Activated T-cell treated with anti-CD3 and anti-CD28 coated beads for 4 hours (primary cell): ENCODE results near the gene CXCL1.

Experiments
- DNase-seq: peaks from one replicate; pipeline ENCODE4 v3.0.0-alpha.2; 2020

CXCL1 gene

DNA sequence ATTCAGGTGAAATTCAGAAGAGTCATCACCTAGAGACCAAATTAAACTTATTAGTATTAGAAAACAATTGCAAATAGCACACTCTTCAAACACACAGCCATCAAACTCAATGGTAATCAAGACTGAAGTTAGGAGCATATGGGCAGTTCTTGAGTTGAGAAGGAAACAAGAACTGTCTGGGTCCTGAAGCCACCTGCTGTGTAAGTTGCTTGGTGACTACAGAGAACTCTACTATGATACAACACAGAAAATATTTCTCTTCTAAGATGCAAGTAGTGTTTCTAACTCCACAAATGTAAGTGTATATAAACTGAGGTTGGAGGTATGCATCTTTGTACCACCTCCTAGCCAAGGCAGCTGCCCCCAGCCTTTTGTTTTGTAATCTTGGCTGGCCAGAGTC is 16.4 kb upstream of the CXCL1 start:
- DNase-seq: no peak

DNA sequence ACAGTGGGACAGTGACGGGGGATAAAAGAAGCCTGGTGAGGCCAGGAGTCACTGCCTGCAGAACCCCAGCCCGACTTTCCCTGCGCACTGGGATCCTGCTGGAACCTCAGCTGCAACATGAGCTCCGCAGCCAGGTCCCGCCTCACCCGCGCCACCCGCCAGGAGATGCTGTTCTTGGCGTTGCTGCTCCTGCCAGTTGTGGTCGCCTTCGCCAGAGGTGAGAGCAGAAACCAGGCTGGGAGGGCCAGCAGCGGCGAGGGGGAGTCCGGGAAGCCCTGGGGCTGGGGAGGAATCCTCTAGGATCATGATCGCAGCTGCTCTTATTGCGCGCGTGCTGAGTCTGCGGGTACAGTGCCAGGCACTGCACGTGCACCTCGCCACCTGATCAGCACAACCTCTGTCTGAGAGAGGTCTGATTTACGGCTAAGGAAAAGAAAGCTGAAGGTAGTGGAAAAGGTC is 15.9 kb upstream of the CXCL1 start, which contains the start of gene PF4V1:
PF4V1 (plus strand) TSS at position 51 of the 459 bp plus-strand sequence; CDS start at position 118, 67 bp downstream.
- no peak for DNase-seq

DNA sequence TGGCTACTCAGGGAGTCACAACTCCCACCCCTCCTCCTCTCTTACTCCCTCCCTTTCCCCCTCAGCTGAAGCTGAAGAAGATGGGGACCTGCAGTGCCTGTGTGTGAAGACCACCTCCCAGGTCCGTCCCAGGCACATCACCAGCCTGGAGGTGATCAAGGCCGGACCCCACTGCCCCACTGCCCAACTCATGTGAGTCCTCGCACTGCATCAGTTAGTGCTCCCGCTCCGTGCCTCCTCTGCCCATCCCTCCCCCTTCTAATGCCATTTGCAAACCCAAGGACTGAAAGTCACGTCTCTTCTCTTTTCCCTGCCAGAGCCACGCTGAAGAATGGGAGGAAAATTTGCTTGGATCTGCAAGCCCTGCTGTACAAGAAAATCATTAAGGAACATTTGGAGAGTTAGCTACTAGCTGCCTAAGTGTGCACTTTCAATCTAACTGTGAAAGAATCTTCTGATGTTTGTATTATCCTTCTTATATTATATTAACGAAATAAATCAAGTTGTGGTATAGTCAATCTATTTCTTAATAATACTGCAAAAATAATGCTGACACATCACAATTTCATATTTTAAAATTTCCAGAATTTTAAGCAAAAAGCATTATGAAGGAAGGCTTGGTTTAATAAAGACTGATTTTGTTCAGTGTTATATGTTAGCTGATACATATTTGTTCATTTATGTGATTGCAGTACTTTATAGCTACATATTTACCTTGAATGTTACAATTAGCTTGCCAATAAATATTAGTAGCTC is 15.3 kb upstream of the CXCL1 start:
- no peak for DNase-seq

DNA sequence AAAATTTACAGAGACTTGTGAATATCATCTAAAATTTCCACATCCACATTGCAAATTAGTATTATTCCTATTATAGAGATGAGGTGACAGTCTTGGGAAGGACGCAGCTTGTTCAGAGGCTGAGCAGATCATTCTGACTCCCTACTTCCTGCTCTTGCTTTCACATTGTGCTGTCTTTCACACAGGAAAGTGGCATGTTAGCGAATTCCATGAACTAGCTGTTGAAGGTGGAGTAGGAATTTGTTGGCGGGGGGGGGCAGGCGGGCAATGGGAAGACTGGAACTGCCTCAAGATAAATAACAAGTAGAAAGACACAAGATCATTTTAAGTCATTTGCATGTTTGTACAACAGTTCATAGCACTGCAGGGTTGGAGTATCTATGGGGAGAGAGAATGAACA is 13.8 kb upstream of the CXCL1 start:
- no peak for DNase-seq

DNA sequence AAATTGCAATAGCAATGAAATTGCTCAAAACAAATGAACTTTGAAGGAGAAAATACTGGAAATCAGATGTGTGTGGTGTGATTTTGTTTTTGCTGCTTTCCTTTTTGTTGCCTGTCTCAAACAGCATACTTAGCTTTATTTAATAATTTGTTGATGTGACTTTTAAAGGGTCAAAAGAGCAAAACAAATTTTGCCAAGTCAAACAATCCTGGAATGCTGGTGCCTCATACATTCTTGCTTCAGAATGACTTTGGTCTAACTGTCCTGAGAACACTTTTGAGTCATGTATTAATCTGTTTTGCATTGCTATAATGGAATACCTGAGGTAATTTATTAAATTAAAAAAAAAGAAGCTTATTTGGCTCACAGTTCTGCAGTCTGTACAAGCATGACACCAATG is 12.7 kb upstream of the CXCL1 start:
- no peak for DNase-seq

DNA sequence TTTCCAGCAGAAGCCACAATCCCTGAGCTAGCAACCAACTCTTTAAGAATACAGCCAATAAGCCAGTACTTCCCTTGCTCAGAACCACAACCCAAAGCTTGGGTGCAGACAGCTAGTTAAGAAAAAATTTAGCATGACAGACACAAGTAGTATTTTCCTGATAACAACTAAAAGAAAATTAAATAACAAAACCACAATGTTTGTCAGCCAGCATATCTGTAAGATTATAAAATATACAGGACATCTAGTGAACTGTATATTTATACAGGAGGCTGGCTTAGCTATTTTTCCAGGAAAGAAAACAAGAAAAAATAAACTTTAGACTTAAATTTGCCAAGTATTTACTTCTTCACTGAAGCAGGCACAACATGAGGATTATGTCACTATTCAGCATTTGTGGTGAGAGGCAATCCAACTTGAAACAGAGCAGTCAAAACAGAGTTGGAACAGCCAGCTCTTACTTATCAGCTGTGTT is 9.5 kb upstream of the CXCL1 start:
- no peak for DNase-seq

DNA sequence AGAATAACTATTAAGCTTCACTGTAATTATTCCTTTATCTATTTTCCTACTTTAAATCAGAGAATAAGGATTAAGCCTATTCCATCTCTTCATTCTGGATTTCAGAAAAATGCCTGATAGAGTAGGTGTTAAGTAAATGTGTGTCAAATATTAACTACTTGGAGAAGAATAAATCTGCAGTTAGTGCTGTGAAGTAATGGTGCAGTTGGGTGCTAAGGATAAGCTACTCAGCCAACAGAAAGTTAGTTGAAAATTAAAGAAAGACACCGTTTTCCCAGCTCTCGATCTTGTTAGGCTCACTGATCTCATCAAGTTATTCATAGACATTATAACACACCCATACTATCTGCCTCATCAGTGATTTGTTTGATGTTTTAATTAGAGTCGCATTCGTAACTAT is 9.0 kb upstream of the CXCL1 start:
- no peak for DNase-seq

DNA sequence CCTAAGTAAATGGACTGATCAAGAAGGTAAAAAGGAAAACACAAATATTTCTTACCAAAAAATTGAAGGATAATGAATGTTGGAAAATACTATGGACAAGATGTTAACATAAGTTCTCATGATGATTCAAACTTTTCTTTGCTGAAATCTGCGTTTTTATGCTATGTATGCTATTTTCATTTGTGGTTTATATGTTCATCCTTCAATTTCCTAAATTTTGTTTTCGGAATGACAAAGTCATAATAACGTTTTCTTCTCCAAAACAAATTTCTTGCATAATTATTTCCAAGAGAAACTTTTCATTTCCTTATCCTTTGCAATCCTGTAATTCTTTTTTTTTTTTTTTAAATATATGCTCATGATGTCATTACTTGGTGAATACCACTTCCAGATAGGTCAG is 8.3 kb upstream of the CXCL1 start:
- no peak for DNase-seq

DNA sequence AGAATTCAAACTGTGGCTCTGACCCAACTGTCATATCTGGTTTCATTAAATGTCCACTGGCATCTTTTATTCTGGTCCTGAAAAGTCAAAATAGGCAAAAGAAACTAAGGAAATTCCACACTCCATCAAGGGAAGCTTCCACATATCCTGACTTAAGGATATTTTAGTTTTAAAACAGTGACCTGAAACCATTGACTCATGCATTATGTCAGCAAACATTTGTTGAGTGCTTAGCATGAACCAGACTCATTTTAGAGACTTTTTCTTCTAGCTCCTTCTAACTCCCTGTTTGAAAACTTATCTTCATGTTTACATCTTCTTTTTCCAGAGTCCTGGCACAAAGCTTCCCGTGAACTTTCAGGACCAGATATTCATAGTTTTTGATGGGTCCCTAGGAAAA is 6.9 kb upstream of the CXCL1 start:
- DNase-seq: no peak

DNA sequence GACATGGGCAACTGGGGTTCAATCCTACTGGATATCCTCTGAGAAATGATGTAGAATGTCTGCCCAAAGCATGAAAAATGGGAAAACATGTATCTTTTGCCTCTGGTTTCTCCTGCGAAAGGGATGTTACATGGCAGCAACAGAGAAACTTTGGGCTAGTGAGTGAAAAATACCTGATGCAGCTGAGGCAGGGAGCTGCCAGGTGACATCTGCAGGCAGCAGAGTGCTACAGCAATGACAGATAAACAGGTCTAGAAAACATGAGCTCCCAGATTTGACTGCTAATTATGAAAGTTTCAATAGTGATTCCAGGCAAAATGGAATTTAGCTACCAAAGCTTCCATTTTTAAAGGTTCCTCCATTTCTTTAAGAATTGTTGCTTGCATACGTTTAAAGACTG is 4.8 kb upstream of the CXCL1 start:
- DNase-seq: no peak

DNA sequence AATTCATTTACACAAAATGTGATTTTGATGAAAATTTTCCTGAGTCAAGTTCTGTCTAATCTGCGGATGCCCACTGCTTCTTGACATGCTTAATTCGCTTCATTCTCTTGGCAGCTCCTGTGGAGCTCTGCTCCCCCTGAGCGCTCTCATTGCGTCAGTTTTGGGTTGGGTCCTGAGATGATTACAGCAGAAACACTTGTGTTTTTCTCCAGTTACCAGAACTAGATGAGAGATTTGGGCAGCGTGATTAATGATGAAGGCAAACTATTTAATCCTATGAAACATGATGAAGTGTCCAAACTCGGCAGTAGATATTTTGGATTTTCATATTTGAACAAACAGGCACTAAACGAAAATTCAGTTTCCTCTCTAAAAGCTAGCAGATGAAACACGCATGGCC is 4.2 kb upstream of the CXCL1 start:
- no peak for DNase-seq

DNA sequence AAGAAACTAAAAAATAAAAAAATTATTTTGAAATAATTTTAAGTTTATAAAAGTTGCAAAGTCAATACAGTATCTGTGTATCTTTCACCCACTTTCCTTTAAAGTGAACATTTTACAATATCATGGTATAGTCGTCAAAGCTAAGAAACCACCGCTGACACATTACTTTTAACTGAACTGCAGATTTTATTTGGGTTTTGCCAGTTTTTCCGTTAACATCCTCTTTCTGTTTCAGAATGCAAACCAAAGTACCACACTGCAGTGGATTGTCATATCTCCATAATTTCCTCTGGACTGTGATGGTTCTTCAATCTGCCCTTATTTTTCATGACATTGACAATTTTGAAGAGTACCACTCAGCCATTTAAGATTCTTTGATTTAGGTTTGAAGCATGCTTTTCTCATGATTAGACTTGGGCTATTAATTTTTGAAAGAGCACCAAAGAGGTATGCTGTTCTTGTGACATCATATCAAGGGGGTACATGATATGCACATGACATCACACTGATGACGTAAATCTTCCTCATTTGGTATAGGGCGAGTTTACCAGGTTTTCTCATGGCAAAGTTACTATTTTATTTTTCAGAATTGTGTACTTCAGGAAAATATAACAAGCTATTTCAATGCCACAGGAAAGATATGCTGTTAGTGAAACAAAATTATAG is 3.6 kb upstream of the CXCL1 start:
- no peak for DNase-seq

DNA sequence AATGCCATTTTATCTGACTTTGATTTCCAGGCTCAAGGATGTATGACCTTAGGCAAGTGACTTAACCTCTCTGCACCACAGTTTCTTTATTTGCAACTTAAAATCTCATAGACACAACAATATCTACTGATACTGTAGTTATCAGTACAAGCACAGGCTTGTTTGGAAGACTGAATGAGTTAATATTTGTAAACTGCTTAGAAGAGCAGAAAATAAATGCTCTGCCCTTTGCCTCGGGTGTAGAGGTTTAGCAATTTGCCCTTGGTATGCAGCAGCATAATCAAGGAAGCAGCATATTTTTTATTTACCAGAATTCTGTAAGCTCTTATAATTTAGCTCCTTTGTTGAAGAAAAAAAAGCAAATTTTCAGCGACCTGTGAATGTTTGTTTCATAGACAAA is 2.9 kb upstream of the CXCL1 start:
- DNase-seq: no peak

DNA sequence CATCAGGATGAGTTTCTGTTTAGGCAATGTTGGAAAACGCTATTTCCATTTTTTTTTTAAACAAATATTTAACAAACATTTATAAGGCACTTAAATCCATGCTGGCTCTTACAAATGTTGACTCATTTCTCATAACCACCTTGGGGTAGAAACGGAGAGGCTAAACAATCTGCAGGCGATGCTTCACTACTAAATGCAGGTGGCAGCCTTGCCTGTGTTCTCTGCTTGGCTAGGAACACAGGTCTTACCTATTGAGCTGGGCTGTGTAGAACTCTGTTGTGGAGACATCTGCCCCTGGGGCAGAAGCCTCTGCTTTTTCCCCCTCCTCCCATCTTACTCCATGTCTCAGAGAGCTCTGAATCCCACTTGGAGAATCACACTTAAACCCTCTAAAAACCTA is 1.4 kb upstream of the CXCL1 start:
- no peak for DNase-seq

DNA sequence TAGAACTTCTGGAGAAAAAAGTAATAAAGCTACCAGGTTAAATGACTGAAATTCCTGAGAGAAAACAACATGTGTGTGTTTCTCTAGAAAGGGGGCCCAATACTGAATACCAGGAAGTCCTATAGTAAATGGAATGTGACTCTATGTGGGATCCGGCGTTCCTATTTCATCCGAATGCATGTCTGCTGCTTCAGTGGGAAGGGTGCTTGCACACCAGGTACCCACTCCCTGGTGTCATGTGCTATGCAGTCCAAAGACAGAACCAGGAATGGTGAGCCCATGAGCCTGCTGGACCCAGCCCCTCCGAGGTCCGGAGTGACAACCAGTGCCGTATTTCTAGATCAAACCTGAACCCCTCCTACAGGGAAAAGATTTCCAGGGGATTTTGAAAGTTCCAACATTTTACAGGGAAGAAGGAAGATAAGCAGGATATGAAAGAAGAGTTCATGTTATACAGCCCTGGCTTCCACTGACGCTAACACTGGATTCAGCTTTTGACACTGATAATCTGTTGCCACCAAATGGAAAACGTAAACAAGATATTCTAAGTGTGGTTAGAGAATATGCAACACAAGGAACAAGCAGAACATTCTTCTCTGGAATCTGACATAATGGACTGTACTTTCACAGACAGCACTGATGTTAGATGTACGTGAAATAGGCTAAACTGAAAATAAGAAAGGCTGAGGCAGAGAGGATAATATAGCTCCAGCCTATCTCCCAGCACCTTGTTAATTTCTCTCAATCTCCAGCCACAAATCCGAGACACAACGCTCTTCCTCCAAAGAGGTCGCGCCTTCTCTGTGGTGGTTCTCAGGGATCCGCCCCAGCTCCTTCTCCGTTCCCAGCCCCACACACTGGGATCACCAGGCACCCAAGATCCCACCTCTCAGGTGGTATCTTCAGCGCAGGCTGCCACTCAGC is 725 bp upstream of the CXCL1 start:
- no peak for DNase-seq

DNA sequence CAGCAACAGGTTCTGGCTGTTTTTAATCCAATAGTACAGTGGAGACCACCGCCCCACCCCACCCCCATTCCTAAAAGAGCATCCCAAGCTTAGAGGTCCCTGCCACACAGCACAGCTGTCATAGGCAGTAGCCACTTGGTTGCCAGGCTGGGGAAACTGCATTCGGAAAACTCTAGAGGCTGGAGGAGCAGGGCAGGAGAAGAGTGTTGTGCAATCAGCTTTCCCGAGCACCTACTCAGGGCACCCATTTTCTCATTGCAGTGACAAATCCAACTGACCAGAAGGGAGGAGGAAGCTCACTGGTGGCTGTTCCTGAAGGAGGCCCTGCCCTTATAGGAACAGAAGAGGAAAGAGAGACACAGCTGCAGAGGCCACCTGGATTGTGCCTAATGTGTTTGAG is 1.1 kb downstream of the CXCL1 start:
- DNase-seq: no peak

DNA sequence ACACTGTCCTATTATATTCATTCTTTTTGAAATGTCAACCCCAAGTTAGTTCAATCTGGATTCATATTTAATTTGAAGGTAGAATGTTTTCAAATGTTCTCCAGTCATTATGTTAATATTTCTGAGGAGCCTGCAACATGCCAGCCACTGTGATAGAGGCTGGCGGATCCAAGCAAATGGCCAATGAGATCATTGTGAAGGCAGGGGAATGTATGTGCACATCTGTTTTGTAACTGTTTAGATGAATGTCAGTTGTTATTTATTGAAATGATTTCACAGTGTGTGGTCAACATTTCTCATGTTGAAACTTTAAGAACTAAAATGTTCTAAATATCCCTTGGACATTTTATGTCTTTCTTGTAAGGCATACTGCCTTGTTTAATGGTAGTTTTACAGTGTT is 1.6 kb downstream of the CXCL1 start:
- no peak for DNase-seq

DNA sequence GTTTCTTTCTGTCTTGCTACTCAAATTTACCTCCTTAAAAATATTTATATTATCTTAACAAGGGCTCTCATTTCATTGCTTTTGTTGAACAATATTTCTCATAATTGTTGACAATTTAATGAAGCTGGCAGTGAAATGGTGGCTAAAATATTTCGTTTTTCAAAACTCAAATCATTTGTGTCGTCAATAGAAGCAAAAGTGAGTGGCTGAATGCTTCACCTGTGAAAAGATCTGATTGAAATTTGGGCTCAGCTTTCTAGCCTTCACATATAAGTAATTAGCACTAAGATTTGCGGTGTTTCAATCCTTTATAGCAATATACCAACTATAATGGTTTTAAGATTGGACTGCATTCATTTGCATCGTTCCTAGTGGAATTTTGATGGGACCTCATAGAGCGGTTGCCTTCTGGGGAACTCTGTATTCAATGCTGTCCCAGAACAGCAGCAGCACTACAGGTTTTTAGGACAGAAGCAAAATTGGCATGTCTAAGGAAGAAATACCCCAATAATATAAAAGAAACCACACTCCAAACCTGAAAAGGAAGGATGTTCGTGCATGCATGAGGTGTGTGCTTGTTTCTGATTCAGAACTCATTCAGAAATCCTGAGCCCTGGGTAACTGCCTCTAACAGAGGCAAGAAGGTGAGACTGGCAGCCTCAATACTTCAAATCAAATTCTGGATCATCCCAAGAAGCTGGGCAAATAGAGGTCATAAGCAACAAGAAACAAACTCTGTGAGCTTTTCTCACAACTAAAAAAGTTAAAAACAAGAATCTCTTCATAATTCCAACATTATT is 2.5 kb downstream of the CXCL1 start:
- DNase-seq: no peak

DNA sequence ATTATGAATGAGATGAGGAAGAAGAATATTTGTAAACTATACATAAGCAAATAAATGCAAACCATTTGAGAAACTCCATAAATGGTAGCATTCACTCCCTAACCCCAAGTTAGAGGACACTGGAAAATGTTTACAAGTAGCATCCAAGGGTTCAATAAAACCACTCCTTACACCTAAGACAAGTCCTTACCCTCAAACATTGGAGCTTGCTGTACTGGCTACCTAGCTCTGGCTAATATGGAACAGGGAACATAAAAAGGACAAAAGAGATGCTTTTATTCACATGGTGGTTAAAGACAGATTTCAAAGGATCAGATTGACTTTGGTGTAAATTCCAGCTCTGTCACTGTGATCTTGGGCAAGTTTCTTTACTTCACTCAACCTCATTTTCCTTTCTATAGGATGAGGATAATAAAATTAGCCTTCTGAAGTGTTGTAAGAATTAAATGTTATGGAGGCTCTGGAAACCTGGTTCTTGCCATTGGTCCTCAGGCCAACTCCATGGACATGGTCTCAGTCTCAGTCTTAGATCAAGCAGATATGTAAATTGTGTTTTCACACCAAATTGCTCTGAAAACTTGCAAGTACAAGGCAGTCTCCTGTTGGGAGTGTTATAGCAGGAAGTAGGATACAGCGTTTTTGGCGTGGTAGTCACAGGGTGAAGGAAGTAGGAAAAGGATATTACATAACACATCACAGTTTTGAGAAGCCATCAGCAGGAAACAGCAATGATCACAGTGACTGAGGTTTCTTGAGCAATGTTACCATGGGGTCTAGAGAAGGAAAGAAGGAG is 3.3 kb downstream of the CXCL1 start:
- DNase-seq: no peak

DNA sequence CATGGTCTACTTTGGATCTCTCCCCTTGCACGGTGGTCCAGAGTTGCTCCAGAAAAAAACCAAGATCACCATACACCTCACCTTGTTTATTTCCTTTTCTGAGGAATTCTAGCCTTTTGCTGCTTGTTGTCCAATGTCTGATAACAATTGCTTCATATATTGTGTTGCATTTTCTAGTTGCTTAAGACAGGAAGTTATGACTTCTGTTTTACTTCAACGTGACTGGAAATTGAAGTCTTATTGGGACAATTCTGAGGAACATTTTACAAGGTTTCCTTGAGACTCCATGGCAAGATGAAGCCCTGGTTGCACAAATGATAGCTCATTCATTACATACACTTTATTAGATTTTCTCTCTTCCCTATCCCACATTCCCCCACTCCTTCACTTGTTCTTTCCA is 5.2 kb downstream of the CXCL1 start:
- no peak for DNase-seq

DNA sequence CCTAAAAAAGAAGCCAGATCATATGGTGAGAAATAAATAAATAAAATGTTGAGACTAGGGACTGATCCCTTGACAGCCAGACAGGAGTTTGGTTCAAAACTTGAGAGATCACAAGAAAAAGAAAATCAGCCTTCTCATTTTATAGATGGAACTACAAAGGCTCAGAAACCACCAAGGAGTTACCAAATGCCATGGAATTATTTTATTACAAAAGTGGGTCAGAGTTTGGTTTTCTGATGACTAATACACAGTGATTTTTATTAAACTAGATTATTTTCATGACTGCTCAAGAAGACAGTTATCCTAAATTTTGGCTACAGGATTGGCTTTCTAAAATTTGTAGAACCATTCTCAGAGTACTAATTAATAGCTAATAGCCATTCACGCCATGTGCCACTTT is 6.2 kb downstream of the CXCL1 start:
- DNase-seq: no peak

DNA sequence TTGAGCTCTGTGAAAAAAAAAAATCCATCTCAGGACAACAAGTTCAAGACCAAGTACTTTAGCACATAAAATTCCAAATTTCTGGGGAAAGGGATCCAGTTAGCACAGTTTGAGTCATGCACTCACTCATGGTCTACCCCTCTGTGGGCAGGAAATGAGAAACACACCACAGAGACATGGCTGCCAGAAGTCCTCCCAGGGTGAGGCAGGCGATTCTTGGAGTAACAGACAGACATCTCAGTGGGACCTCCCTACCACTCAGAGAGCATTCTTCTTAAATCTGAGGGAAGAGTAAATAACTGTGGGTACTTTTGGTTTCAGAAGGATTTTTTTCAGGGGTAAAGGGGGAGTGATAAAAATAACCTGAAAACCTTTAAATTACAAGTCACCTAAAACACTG is 14.1 kb downstream of the CXCL1 start:
- no peak for DNase-seq
